ENCODE results near the gene TMED3. TPM values are rescaled to one million over a fixed set of nuclear protein-coding genes. Genes with fewer than 3 reads are reported as not detected.
"Not testable (repeated sequence)": the region's sequence is repeated elsewhere in the genome, so short reads cannot be mapped to it uniquely, and the experiment has no call there.

TMED3 gene
- total RNA-seq, 1 donor from 2014 or later = 120 TPM

GRCh38 chr15:79311901-79312553 lies 1.1 kb downstream of the TMED3 start:
- no peak for DNase-seq (ENCODE audit: low read depth)
- FAIRE-seq = no peak
- H3K4me3 ChIP-seq (ENCODE audit: low read depth, low read length) = peak overlapping the region; percentile 74
- no peaks in the 10 kb centered on the region for H3K27me3 ChIP-seq (ENCODE audit: control insufficient read depth, insufficient read depth, low read length)
- no peak for TF ChIP-seq CTCF (IDR thresholded peaks at IDR 0.05; ENCODE audit: insufficient read depth, low read length, severe bottlenecking)
- peaks cover 16% of the 10 kb centered on the region for H3K36me3 ChIP-seq (ENCODE audit: control insufficient read depth, insufficient read depth, low read length)

- Histone ChIP-seq H3K27me3 (ENCODE audit: control insufficient read depth, insufficient read depth, low read length) (no peaks in the 10 kb centered on the region), H3K36me3 (ENCODE audit: control insufficient read depth, insufficient read depth, low read length) (peaks cover 26% of the 10 kb centered on the region), H3K4me3 (ENCODE audit: low read depth, low read length) (no peak overlapping the region)
- DNase-seq (ENCODE audit: low read depth) (no peak), FAIRE-seq (no peak)
- TF ChIP-seq CTCF (IDR thresholded peaks at IDR 0.05; ENCODE audit: insufficient read depth, low read length, severe bottlenecking) = no peak
These were observed 3.3 kb downstream of the TMED3 start for GRCh38 chr15:79314186-79314585.

- no peak overlapping the region for H3K4me3 ChIP-seq (ENCODE audit: low read depth, low read length)
- peak; percentile 88 for FAIRE-seq
- DNase-seq (ENCODE audit: low read depth) = peak; percentile 86
- peaks cover 26% of the 10 kb centered on the region for H3K36me3 ChIP-seq (ENCODE audit: control insufficient read depth, insufficient read depth, low read length)
- TF ChIP-seq CTCF (IDR thresholded peaks at IDR 0.05; ENCODE audit: insufficient read depth, low read length, severe bottlenecking) = no peak
- H3K27me3 ChIP-seq (ENCODE audit: control insufficient read depth, insufficient read depth, low read length) = no peaks in the 10 kb centered on the region
These were observed 3.9 kb downstream of the TMED3 start for GRCh38 chr15:79314811-79315210.

- DNase-seq (ENCODE audit: low read depth) (no peak), FAIRE-seq (no peak)
- Histone ChIP-seq H3K4me3 (ENCODE audit: low read depth, low read length) (no peak overlapping the region), H3K27me3 (ENCODE audit: control insufficient read depth, insufficient read depth, low read length) (no peaks in the 10 kb centered on the region), H3K36me3 (ENCODE audit: control insufficient read depth, insufficient read depth, low read length) (peaks cover 26% of the 10 kb centered on the region)
- no peak for TF ChIP-seq CTCF (IDR thresholded peaks at IDR 0.05; ENCODE audit: insufficient read depth, low read length, severe bottlenecking)
These were observed 4.9 kb downstream of the TMED3 start for GRCh38 chr15:79315623-79316328.

- peaks cover 26% of the 10 kb centered on the region for H3K36me3 ChIP-seq (ENCODE audit: control insufficient read depth, insufficient read depth, low read length)
- no peak for TF ChIP-seq CTCF (IDR thresholded peaks at IDR 0.05; ENCODE audit: insufficient read depth, low read length, severe bottlenecking)
- no peak overlapping the region for H3K4me3 ChIP-seq (ENCODE audit: low read depth, low read length)
- FAIRE-seq = no peak
- no peaks in the 10 kb centered on the region for H3K27me3 ChIP-seq (ENCODE audit: control insufficient read depth, insufficient read depth, low read length)
- no peak for DNase-seq (ENCODE audit: low read depth)
These were observed 6.0 kb downstream of the TMED3 start for GRCh38 chr15:79316864-79317263.

GRCh38 chr15:79319973-79320372 lies 9.1 kb downstream of the TMED3 start:
- not testable (repeated sequence) for DNase-seq (ENCODE audit: low read depth); H3K27me3 ChIP-seq (ENCODE audit: control insufficient read depth, insufficient read depth, low read length); H3K4me3 ChIP-seq (ENCODE audit: low read depth, low read length); FAIRE-seq
- peaks cover 30% of the 10 kb centered on the region for H3K36me3 ChIP-seq (ENCODE audit: control insufficient read depth, insufficient read depth, low read length)

Data from bronchial epithelial cell (primary cell).